ENCODE data around the gene COLGALT1.

- TF ChIP-seq TAF1 (IDR thresholded peaks at IDR 0.05; ENCODE audit: low read depth, low read length) (no peak), POLR2A (IDR thresholded peaks at IDR 0.05; ENCODE audit: control extremely low read depth in 1 of 2, low read depth in 2 of 2, low read length in 2 of 2) (no peak), EZH2 (IDR thresholded peaks at IDR 0.05; ENCODE audit: low read depth, low read length, severe bottlenecking) (no peak), CHD1 (IDR thresholded peaks at IDR 0.05; ENCODE audit: low read depth, low read length) (no peak), KDM1A (IDR thresholded peaks at IDR 0.05; ENCODE audit: borderline replicate concordance, low read length) (no peak), GABPA (IDR thresholded peaks at IDR 0.05; ENCODE audit: borderline replicate concordance, insufficient read depth, low read length) (no peak), BACH1 (IDR thresholded peaks at IDR 0.05; ENCODE audit: low read length) (no peak), ZNF274 (IDR thresholded peaks at IDR 0.05; ENCODE audit: borderline replicate concordance, extremely low read depth, low read length) (no peak), MAX (IDR thresholded peaks at IDR 0.05) (no peak), POLR2AphosphoS5 (IDR thresholded peaks at IDR 0.05; ENCODE audit: low read depth, low read length) (no peak), USF2 (IDR thresholded peaks at IDR 0.05; ENCODE audit: low read length) (no peak), NRF1 (IDR thresholded peaks at IDR 0.05; ENCODE audit: low read depth, low read length) (no peak)
- TF ChIP-seq, protein P1, sequence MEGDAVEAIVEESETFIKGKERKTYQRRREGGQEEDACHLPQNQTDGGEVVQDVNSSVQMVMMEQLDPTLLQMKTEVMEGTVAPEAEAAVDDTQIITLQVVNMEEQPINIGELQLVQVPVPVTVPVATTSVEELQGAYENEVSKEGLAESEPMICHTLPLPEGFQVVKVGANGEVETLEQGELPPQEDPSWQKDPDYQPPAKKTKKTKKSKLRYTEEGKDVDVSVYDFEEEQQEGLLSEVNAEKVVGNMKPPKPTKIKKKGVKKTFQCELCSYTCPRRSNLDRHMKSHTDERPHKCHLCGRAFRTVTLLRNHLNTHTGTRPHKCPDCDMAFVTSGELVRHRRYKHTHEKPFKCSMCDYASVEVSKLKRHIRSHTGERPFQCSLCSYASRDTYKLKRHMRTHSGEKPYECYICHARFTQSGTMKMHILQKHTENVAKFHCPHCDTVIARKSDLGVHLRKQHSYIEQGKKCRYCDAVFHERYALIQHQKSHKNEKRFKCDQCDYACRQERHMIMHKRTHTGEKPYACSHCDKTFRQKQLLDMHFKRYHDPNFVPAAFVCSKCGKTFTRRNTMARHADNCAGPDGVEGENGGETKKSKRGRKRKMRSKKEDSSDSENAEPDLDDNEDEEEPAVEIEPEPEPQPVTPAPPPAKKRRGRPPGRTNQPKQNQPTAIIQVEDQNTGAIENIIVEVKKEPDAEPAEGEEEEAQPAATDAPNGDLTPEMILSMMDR (IDR thresholded peaks at IDR 0.05; ENCODE audit: control extremely low read depth in 1 of 3, insufficient read depth in 1 of 3, low read depth in 1 of 3, low read length in 3 of 3) = no peak
Measured at GRCh38 chr19:17517898-17518297, 37.6 kb upstream of the COLGALT1 start.
